Ishikawa (cell line): Measurements from ENCODE around the gene CD33.

Source experiments
- CREB1 ChIP-seq: IDR thresholded peaks from 2 replicates; pipeline ENCODE4 v1.6.1; 2012; ENCODE audit warnings: low read depth
- EP300 ChIP-seq: IDR thresholded peaks from 2 replicates; pipeline ENCODE4 v1.6.1; 2012; ENCODE audit warnings: borderline replicate concordance
- RAD21 ChIP-seq: IDR thresholded peaks from 2 replicates; pipeline ENCODE4 v1.6.1; 2012; ENCODE audit warnings: low read depth
- TCF12 ChIP-seq: IDR thresholded peaks from 2 replicates; pipeline ENCODE4 v1.6.1; 2012; ENCODE audit warnings: low read depth
- YY1 ChIP-seq: IDR thresholded peaks from 2 replicates; pipeline ENCODE4 v1.6.1; 2012; ENCODE audit warnings: low read depth
- ZBTB7A ChIP-seq: IDR thresholded peaks from 2 replicates; pipeline ENCODE4 v1.6.1; 2012; ENCODE audit warnings: low read depth
- TF ChIP-seq, protein P1 (sequence below): IDR thresholded peaks from 2 replicates; pipeline ENCODE4 v1.6.1; 2012

- no peak for TF ChIP-seq EP300
- no peak for TF ChIP-seq RAD21
- no peak for TF ChIP-seq CREB1
- no peak for TF ChIP-seq ZBTB7A
- TF ChIP-seq TCF12: no peak
- TF ChIP-seq, protein P1, sequence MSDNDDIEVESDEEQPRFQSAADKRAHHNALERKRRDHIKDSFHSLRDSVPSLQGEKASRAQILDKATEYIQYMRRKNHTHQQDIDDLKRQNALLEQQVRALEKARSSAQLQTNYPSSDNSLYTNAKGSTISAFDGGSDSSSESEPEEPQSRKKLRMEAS: no peak
- no peak for TF ChIP-seq YY1
These were observed 13.0 kb upstream of the CD33 start for GRCh38 chr19:51211833-51212232.
